ENCODE measurements around the gene ZFP36L2.

The ZFP36L2 gene

DNA sequence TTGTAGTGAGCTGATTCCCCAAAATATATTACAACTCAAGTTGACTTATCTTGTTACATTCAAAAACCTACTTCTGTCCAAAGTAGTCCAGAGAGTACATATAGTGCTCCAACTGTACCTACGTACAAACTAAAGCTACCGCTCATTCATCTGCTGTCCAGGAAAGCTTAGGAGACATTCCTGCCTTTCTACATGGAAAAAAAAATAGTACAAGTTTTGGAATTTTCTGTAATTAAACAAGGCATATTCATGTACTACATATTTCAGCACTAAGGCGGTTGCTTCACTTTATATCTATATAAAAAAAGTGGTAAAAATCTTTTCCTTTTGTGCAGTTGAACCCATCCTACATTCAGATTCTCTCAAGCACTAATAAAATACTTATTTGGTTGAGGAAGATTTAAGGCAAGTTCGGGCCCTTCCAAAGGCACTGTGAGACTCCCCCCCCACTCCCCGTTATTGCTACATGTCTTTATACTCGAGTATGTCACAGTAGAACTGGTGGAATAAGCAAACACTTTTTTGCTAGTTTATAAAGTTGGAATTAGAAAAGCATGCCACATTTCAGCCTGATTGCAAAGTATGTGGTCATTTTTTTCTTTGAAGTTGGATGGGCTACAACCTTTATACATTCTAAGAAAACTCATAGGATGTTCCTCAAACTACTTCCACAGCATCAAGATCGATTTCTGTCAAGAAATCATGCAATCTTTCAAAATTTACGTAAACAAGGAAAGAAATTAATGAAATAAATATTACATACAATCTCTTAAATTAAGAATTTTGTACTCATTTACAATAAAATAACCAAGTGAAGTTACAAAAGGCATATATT, 3.7 kb downstream of the ZFP36L2 start:
- DNase-seq = no peak

- DNase-seq = peak; percentile 80
Observed at GRCh38 chr2:43221763-43222474, 4.5 kb downstream of the ZFP36L2 start.

GRCh38 chr2:43221124-43221762, 5.2 kb downstream of the ZFP36L2 start:
- DNase-seq = peak; percentile 66

- no peak for DNase-seq
Observed at GRCh38 chr2:43220760-43221123, 5.7 kb downstream of the ZFP36L2 start.

- DNase-seq = no peak
Observed at GRCh38 chr2:43220229-43220751, 6.1 kb downstream of the ZFP36L2 start.

GRCh38 chr2:43219383-43220228, 6.8 kb downstream of the ZFP36L2 start:
- DNase-seq = peak; percentile 63

DNA sequence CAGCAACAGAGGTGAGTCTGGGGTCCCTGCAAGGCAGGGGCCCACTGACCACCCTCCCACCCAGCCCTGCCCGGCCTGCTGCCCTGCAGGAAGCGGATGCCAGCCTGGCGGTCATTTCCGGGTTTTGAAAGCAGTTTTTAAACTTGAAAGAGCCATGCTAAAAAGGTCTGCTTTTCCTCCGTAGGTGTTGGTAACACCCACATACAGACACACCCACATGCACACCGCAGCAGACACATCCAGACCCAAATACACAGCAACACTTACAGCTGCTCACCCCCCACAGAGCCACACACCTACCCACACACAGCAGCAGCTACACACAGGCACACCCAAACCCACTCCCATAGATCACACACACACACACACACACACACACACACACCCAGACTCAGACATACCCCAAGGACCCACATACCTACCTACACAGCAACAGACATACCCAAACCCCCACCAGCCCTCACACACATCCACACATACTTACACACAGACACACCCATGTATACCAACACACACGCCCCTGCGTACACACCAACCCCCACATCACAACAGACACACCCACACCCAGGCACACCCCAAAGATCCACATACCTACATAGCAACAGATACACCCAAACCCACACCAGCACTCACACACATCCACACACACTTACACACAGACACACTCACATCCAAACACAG, 7.6 kb downstream of the ZFP36L2 start:
- no peak for DNase-seq

- no peak for DNase-seq
Observed at GRCh38 chr2:43218155-43218701, 8.2 kb downstream of the ZFP36L2 start.

- DNase-seq = no peak
Observed at GRCh38 chr2:43217228-43218154, 8.9 kb downstream of the ZFP36L2 start.

DNA sequence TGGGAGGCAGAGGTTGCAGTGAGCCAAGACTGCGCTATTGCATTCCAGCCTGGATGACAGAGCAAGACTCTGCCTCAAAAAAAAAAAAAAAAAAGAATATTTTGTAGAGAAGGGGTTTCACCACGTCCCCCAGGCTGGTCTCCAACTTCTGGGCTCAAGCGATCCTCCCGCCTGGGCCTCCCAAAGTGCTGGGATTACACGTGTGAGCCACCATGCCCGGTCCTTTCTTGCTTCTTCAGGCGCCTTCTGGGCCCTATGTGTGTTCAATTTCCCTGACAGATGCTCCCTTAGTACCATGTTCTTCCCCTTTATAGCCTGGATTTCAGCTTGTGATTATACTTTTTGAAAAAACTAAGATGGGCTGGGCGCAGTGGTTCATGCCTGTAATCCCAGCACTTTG, 9.8 kb downstream of the ZFP36L2 start:
- no peak for DNase-seq

DNA sequence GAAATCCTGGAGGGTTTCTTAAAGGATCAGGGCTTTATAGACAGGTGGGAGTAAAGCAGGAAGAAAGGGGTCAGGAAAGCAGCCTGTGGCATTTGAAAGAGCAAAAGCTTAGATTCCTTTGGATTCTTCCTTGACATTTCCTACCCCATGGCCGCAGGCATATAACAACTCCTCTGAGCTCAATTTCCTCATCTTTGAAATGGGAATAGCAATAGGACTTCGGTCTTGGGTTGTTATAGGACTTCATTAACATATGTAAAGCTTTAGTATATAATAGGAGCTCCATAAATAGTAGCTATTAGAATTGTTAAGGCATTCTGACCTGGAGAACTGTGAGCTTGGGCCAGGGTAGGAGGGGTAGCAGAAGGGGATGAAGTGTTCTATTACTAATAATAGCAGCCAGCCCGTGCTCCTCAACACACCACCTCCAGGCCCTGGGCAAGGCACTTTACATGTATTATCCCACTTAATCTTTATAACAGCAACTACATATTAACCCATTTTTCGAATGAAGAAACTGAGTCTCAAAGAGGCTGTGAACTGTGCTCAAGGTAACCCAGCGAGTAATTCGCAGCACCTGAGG, 10.6 kb downstream of the ZFP36L2 start:
- DNase-seq = no peak

DNA sequence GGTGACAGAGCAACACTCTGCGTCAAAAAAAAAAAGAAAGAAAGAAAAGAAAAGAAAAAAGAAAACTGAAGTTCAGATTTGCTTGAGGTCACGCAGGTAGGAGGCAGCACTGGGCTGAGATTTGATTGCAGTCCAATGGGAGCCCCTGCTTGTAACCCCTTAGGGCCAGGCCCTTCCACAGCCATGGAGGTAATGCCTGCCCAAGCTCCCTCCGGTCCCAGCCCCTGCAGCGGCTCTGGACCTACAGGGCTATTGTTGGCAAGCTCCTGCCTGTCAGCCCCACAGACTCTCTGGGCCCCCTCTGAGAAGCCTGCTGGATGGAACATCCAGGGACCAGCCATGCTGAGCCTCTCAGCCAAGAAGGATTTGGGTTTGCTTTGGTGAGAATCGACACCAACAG, 12.2 kb downstream of the ZFP36L2 start:
- DNase-seq = no peak

DNA sequence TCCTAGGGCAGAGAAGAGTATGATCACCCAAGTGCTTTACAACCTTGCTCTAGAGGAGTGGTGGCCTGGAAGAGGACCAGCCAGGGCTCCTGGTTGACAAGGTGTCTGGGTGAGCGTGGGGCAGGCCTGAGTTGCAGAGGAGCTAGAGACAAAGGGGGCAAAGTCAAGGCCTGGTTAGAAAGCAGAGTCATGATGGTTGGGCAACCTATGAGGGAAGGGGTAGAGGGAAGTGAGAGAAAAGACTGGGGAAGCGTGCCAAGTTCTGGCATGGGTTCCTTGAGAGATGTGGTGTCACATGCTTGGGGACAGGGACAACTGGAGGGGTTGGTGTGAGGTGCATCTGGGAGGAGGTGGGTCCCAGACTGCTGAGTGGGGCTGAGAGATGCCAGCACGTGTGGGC, 13.5 kb downstream of the ZFP36L2 start:
- no peak for DNase-seq

DNA sequence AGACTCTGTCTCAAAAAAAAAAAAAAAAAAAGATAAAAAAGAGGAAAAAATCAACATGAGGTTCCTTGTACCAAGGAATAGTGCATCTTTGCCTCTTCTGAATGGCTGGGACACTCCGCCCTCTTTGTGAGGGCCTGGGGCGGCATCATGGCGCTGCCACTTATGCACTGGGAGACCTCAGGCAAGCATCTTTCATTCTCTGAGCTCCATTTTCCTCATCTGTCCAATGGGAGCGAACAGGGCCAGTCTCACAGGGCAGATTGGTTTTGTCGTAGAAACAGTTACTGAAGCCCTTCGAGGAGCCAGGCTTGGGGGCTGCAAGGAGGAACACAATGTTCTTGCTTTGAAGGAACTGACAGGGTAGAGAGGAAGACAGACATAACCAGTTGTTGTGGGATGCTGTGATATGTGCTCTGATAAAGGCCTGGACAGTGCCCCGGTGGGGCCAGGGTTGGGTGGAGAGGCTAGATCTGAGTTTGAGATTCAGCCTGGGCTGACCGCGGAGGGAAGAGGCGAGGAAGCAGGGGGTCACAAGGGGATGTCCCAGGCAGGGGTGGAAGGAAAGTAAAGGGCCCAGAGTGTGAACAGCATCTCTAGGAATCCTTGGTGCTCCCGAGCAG, 14.1 kb downstream of the ZFP36L2 start:
- no peak for DNase-seq

DNA sequence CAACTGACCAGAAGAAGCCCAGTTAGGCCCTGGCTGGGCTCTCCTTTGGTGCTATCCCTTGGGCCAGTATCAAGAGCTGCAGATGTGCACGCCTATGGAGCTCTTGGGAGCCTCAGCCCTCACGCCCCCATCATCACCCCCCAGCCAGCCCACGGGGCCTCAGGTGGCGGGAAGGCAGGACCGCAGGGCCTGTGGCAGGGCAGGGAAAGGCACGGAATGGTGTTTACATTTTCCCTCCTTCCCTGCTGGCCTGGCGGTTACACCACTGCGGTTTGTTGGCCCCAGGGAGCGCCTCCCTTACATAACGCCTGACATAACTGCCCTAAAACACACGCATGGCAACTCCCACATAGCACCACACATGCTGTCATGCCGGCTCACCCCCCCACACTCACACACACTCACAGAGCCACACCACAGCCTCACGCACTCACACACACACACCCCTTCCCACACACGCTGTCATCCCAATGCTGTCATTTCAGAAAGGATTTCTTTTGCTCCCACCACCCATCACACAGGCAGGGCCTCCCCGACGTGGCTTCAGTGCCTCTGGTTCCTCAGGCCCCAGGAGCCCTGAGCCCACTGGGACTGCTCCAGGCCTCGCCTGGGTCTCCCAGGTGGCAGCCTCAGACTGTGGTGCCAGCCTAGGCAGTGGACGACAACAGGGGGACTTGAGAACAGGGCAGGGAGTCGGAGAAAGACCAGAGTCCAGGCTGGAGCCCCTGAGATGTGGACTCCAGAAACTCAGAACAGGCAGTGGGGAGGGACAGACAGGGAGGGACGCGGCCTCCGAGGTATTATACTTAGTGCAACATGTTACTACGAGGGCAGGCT, 15.7 kb downstream of the ZFP36L2 start:
- DNase-seq = no peak

- no peak for DNase-seq
Observed at GRCh38 chr2:43210125-43210466, 16.3 kb downstream of the ZFP36L2 start.

DNA sequence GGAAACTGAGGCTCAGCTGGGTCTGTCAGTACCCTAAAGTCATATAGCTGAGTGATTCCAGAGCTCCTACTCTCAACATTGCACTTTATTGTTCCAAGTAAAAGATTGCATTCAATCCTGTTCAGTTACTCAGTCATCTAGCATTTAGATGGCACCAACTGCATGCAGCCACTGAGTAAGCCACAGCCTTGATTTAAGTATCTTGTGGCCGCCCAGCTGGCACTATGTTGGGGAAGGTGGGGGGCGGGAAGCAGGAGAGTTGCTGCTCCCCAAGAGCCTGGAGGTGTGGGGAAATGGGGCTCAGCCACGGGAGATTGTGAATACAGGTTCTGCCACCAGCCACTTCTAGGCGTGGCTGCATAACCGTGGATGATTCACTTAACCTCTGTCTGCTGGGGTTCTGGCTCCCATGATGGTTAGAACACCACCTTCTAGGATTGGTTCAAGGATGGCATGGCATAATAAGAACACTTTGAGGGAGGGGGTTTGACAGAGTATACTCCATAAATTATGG, 17.1 kb downstream of the ZFP36L2 start:
- no peak for DNase-seq

GRCh38 chr2:43207553-43208300, 18.7 kb downstream of the ZFP36L2 start:
- DNase-seq = no peak
